ENCODE results near the gene SNUPN. TPM values are rescaled to one million over a fixed set of nuclear protein-coding genes. Genes with fewer than 3 reads are reported as not detected.

The SNUPN gene
- 10 to 100 TPM; 17.2 to 22.5 TPM for total RNA-seq
- long read RNA-seq, donor 1, transcript SNUPN-201 (9 exons, 1,513 nt) = major isoform, 13 of 20 reads
- long read RNA-seq, donor 1, partial matches to known transcripts = 3 of 20 reads
- long read RNA-seq, donor 1, other reads (novel, unspliced or antisense) = 2 of 20 reads
- long read RNA-seq, donor 2, transcript SNUPN-206 (9 exons, 1,682 nt) = minor isoform, 10 of 89 reads
- long read RNA-seq, donor 2, transcript SNUPN-201 (9 exons, 1,513 nt) = major isoform, 43 of 89 reads
- long read RNA-seq, donor 2, partial matches to known transcripts = 21 of 89 reads
- long read RNA-seq, donor 2, other reads (novel, unspliced or antisense) = 15 of 89 reads

DNA sequence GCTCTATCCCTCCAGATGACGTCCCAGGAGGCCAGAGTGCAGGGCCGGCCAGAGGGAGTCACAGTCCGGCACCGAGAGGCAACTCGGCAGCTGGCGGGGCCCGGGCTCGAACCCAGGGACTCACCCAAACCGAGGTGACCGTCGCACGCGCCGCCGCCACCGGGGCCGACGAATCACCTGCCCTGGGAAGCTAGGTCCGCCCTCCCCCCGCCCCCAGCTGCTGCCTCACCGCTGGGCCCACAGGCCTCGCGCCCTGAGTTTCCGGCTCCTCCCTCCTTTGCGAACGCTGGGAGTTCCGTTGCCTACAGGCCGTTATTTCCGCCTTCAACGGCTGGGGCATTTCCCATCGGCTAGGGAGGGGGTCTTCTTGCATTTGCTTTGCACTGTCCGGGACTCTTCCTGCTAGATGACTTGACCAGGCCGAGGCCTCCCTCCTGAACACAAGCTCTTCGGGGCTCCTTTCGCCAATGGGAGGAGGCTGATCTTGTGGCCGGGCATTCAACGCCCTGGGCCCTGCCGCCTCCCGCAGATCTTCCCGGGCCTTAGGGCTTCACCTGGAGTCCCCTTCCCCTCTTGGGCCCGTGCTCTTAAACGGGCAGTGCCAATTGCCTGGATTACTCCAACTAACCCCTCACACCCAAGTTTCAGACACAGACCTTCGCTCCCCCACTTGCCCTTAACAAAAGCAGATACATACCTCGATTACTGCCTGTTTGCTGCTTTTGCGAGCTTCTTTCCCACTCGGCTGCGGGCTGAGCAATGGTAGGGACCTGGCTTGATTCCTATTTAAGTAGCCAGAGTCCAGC, at the start of gene SNUPN:
Gene SNUPN (minus strand): TSS at position 184 of the 806 bp plus-strand sequence. CDS start 4,674 bp downstream, outside the sequence.
- DNase-seq (ENCODE audit: low spot score) = peak; percentile 98
- intact Hi-C loops (cut with DNase I) = loop anchor here in 1 of 2 donors (10.0 kb wide), 1 partner anchor 49 kb away; no protein-coding TSS in a partner anchor

DNA sequence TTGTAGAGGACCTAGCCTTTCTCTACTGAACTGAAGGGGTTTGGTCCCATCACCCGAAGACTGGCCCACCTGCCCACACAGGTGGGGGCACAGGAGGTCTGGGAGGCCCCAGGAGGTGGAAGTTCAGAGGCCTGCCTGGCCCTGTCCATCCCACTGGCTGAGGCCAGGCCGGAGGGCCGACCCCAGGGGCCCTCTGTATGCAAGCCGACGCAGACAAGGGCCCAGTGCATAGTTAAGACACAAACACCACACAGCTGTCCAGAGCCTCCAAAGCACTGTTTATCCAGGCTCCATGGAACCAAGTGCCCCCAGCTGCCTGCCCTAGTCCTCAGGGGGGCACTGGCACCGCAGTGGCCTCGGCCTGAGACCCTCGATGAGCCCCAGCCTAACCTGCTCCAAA, 48.8 kb upstream of the SNUPN start:
- no peak for DNase-seq (ENCODE audit: low spot score)
- intact Hi-C loops (cut with DNase I) = loop anchor here in 1 of 2 donors (10.0 kb wide), 1 partner anchor 50 kb away; the partner anchor contains the start of gene SNUPN

DNA sequence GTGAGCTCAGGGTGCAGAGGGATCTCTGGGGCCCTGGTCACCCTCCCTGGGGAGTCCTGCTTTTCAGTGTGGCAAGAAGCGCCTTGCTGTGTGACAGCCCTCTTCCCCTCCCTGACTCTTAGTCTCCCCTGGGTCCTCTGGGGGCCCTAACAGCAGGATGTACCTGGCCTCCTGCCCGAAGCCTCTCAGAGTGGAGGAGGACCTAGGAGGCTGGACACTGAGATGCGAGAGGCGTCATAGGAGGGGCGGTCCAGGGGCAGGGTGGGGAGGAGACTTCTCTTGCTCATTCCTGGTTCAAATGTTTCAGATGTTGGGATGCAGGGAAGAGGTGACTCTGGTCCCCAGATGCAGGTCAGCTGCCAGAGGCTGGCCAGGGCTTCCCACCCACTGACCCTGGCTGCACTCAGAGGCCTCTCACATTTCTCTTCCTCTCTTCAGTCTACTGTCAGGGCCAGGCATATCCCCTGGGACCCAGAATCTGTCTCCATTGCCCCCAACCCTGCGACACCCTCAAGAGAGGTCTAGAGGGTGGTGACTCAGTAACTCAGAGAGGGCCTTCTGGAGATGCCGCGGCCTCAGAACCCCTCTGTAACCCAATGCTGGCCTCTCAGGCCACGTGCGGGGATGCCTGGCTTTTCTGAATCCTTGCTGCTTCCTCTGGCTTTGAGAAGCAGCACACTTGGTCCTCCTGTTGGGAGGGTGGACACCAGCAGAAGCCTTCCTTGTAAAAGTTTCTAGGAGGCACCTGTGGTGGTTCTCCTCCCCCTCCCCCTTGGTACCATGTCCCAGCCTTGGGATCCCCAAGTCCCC, 48.1 kb upstream of the SNUPN start:
- intact Hi-C loops (cut with DNase I) = loop anchor here in 1 of 2 donors (10.0 kb wide), 1 partner anchor 49 kb away; the partner anchor contains the start of gene SNUPN
- peak; percentile 96 for DNase-seq (ENCODE audit: low spot score)

GRCh38 chr15:75672646-75673425, 47.3 kb upstream of the SNUPN start:
- intact Hi-C loops (cut with DNase I) = loop anchor here in 1 of 2 donors (10.0 kb wide), 1 partner anchor 48 kb away; the partner anchor contains the start of gene SNUPN
- no peak for DNase-seq (ENCODE audit: low spot score)

- intact Hi-C loops (cut with DNase I) = loop anchor here in 1 of 2 donors (10.0 kb wide), 1 partner anchor 47 kb away; the partner anchor contains the start of gene SNUPN
- no peak for DNase-seq (ENCODE audit: low spot score)
These were observed 46.4 kb upstream of the SNUPN start for GRCh38 chr15:75671730-75672602.

- intact Hi-C loops (cut with DNase I) = loop anchor here in 1 of 2 donors (10.0 kb wide), 1 partner anchor 45 kb away; the partner anchor contains the start of gene SNUPN
- no peak for DNase-seq (ENCODE audit: low spot score)
These were observed 44.3 kb upstream of the SNUPN start for GRCh38 chr15:75669879-75670212.

GRCh38 chr15:75669191-75669878, 43.8 kb upstream of the SNUPN start:
- no peak for DNase-seq (ENCODE audit: low spot score)
- intact Hi-C loops (cut with DNase I) = no loop called here

GRCh38 chr15:75666823-75667501, 41.4 kb upstream of the SNUPN start:
- intact Hi-C loops (cut with DNase I) = no loop called here
- peak; percentile 94 for DNase-seq (ENCODE audit: low spot score)

GRCh38 chr15:75663931-75664421, 38.5 kb upstream of the SNUPN start:
- no peak for DNase-seq (ENCODE audit: low spot score)

DNA sequence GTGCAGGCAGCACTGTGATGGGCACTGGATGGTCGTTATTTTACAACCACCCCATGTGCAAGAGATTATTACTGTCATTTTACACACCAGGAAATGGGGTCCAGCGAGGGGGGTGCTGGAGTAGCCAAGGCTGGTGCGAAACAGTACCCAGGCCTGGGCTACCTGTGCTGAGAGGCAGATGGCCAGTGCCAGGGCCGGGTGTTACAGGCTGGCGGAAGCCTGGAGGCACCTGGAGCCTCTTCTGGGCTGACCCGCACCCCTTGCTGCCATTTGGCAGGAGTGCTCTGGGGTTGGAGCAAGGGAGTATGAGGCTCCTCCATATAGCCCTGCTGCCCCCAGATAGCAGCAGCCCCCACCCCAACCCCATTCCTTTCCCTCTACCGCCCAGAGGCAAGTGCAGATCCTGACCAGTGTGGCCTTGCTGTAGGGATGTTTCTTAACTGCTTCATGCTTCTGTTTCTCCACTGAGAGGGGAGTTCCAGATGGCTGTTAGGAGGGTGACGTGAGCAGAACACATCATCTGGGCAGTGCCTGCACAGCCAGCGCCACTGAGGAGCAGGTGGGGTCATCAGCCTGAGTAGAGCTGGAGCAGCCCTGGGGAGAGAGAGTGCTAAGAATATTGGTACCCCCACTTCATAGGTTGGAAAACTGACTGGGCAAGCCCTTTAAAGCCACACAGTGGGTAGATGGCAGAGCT, 37.4 kb upstream of the SNUPN start:
- intact Hi-C loops (cut with DNase I) = no loop called here
- DNase-seq (ENCODE audit: low spot score) = no peak

More at GRCh38 chr15:75663931-75664421, 38.5 kb upstream of the SNUPN start:
- intact Hi-C loops (cut with DNase I) = no loop called here

DNA sequence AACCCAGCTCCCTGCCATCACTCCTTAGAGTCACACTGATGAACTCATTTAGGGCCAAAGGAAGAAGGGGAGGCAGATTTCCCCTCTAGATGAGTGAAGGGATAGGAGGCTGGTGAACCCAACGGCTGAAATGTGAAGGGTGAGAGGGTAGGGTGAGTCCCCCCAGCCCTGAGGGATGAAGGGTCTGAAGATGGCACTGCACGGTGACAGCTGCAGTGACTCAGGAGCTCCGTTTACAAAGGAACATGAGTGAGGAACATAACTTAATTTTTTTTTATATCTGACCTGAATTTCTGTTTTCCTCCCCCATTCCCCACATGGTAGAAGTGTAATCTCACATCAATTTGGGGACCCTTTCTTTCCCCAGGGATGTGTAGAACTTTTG, 36.2 kb upstream of the SNUPN start:
- DNase-seq (ENCODE audit: low spot score) = no peak
- intact Hi-C loops (cut with DNase I) = no loop called here

DNA sequence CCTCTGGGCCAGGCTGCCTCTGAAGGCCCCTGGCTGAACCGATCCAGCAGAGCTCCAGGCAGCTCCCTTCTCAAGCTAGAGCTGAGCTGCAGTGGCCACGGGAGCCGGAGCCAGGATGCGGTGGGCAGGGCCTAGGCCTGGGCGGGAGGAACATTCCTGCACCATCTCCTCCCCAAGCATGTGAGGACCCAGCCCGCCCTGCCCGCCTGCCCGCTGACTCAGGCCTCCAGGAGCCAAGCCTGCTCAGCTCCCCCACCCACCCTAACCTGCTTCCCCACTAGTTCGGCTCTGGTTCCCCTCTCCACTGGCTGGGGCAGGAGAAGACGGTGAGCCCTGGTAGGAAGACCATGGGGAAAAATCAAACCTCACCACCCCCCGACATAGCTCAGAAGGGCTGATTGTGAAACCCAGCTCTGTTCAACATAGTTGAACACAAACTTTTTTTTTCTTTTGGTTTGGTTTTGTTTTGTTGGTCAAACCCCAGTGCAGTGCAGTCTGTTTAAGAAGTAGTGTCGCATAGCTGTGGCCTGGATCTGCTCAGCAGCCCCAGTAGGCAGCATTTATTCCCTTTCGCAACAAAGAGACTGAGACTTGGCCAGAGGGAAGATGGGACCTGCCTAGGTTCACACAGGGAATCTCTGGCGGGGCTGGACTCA, 35.7 kb upstream of the SNUPN start:
- peak; percentile 97 for DNase-seq (ENCODE audit: low spot score)
- intact Hi-C loops (cut with DNase I) = no loop called here

- DNase-seq (ENCODE audit: low spot score) = no peak
- intact Hi-C loops (cut with DNase I) = no loop called here
These were observed 34.6 kb upstream of the SNUPN start for GRCh38 chr15:75659928-75660645.

- intact Hi-C loops (cut with DNase I) = no loop called here
- no peak for DNase-seq (ENCODE audit: low spot score)
These were observed 33.7 kb upstream of the SNUPN start for GRCh38 chr15:75659141-75659771.

All from posterior vena cava (tissue), 2 donors.